HL-60 (cell line): Measurements from ENCODE around the gene LARP6.
"Not testable (repeated sequence)": the region's sequence is repeated elsewhere in the genome, so short reads cannot be mapped to it uniquely, and the experiment has no call there.

Experiments used
- DNase-seq, 2 experiments: peaks; one replicate each; pipeline ENCODE4 v3.0.0-alpha.2; 2010 to 2020; ENCODE audit warnings: low read depth in 1 of 2, low spot score in 1 of 2
- H3K27ac ChIP-seq: fragments of 250-450 bp; sonication (Bioruptor Pico); replicated peaks from 2 replicates; pipeline ENCODE4 v1.5.1; 2020; ENCODE audit warnings: mild to moderate bottlenecking, moderate library complexity
- H3K27me3 ChIP-seq: fragments of 250-450 bp; sonication (Bioruptor Pico); 2 replicates; pipeline ENCODE4 v1.5.1; 2021; ENCODE audit warnings: mild to moderate bottlenecking, moderate library complexity; ENCODE audit not compliant: insufficient read depth, poor library complexity, severe bottlenecking
- H3K4me3 ChIP-seq: replicated peaks from 2 replicates; pipeline ENCODE4 v1.5.1; 2011; ENCODE audit warnings: mild to moderate bottlenecking, control low read depth, low read length; ENCODE audit not compliant: insufficient read depth
- GABPA ChIP-seq: IDR thresholded peaks from 2 replicates; pipeline ENCODE4 v1.6.1; 2012; ENCODE audit warnings: low read depth
- POLR2AphosphoS5 ChIP-seq: IDR thresholded peaks from 2 replicates; pipeline ENCODE4 v1.6.1; 2012; ENCODE audit warnings: low read depth
- SPI1 ChIP-seq: IDR thresholded peaks from 2 replicates; pipeline ENCODE4 v1.6.1; 2012; ENCODE audit warnings: low read depth, mild to moderate bottlenecking, borderline replicate concordance
- TF ChIP-seq, protein P1 (sequence below): IDR thresholded peaks from 2 replicates; pipeline ENCODE4 v1.6.1; 2012; ENCODE audit warnings: low read depth; ENCODE audit not compliant: insufficient replicate concordance
- TF ChIP-seq, protein P2 (sequence below): IDR thresholded peaks from one replicate; pipeline ENCODE4 v1.5.1; 2011; ENCODE audit warnings: low read length, control low read depth, inconsistent platforms; ENCODE audit not compliant: insufficient read depth

LARP6 gene

DNA sequence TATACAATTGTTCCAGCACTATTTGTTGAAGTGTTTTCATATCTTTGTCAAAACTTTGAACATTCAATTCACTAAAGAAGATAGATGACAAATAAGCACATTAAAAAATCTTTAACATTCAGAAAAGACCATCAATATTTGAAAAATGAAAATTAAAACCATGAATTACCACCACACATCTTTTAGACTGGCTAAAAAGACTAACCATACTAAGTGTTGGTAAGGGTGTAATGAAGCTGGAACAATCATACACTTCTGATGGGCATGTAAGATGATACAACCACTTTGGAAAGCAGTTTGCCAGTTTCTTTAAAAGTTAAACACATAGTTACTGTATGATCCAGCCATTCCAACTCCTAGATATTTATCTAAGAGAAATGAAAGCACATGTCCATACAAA is 33.7 kb downstream of the LARP6 start:
- H3K4me3 ChIP-seq = no peak overlapping the region
- H3K27me3 ChIP-seq = no peaks in the 10 kb centered on the region
- no peak for DNase-seq
- H3K27ac ChIP-seq = no peak overlapping the region
- TF ChIP-seq SPI1 (no peak), POLR2AphosphoS5 (no peak), GABPA (no peak)
- TF ChIP-seq, protein P1, sequence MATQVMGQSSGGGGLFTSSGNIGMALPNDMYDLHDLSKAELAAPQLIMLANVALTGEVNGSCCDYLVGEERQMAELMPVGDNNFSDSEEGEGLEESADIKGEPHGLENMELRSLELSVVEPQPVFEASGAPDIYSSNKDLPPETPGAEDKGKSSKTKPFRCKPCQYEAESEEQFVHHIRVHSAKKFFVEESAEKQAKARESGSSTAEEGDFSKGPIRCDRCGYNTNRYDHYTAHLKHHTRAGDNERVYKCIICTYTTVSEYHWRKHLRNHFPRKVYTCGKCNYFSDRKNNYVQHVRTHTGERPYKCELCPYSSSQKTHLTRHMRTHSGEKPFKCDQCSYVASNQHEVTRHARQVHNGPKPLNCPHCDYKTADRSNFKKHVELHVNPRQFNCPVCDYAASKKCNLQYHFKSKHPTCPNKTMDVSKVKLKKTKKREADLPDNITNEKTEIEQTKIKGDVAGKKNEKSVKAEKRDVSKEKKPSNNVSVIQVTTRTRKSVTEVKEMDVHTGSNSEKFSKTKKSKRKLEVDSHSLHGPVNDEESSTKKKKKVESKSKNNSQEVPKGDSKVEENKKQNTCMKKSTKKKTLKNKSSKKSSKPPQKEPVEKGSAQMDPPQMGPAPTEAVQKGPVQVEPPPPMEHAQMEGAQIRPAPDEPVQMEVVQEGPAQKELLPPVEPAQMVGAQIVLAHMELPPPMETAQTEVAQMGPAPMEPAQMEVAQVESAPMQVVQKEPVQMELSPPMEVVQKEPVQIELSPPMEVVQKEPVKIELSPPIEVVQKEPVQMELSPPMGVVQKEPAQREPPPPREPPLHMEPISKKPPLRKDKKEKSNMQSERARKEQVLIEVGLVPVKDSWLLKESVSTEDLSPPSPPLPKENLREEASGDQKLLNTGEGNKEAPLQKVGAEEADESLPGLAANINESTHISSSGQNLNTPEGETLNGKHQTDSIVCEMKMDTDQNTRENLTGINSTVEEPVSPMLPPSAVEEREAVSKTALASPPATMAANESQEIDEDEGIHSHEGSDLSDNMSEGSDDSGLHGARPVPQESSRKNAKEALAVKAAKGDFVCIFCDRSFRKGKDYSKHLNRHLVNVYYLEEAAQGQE = no peak
- TF ChIP-seq, protein P2, sequence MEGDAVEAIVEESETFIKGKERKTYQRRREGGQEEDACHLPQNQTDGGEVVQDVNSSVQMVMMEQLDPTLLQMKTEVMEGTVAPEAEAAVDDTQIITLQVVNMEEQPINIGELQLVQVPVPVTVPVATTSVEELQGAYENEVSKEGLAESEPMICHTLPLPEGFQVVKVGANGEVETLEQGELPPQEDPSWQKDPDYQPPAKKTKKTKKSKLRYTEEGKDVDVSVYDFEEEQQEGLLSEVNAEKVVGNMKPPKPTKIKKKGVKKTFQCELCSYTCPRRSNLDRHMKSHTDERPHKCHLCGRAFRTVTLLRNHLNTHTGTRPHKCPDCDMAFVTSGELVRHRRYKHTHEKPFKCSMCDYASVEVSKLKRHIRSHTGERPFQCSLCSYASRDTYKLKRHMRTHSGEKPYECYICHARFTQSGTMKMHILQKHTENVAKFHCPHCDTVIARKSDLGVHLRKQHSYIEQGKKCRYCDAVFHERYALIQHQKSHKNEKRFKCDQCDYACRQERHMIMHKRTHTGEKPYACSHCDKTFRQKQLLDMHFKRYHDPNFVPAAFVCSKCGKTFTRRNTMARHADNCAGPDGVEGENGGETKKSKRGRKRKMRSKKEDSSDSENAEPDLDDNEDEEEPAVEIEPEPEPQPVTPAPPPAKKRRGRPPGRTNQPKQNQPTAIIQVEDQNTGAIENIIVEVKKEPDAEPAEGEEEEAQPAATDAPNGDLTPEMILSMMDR = no peak

DNA sequence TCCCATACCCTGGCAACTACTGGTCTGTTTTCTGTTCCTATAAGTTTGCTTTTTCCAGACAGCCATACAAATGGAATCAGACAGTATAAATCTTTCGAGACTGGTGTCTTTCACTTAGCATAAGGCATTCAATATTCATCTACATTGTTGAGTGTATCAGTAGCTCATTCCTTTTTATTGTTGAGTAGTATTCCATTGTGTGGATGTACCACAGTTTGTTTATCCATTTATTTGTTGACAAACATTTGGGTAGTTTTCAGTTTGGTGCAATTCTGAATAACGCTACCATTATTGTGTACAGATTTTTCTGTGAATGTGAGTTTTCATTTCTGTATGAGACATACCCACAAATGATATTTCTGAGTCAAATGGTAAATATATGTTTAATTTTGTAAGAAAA is 35.4 kb downstream of the LARP6 start:
- DNase-seq = no peak
- Histone ChIP-seq H3K4me3 (no peak overlapping the region), H3K27ac (no peak overlapping the region), H3K27me3 (no peaks in the 10 kb centered on the region)
- TF ChIP-seq, protein P1 = no peak
- no peak for TF ChIP-seq POLR2AphosphoS5
- TF ChIP-seq SPI1 = no peak
- TF ChIP-seq, protein P2 = no peak
- no peak for TF ChIP-seq GABPA

DNA sequence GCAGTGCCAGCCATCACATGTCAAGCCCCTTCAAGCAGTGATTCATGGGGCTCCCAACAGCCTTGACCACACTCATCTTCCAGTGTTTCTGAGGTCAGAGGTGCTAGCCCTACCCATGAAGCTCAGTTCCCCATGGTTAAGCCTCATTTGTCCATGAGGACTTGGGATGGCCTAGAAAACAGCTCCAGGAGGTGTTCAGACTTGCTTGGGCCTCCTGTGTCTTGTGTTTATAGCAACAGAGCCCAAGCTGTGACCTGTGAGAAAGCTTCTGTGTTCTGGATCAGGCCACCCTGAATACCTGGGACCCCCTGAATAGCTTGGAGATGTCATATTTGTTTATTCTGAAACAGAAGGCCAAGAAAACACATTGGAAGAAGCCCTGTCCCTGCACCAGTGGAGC is 36.7 kb downstream of the LARP6 start:
- Histone ChIP-seq H3K4me3 (no peak overlapping the region), H3K27me3 (no peaks in the 10 kb centered on the region), H3K27ac (peak overlapping the region; percentile 51)
- TF ChIP-seq, protein P1 = no peak
- TF ChIP-seq GABPA = no peak
- peak in 1 of 2 experiments; percentile 9 for DNase-seq

DNA sequence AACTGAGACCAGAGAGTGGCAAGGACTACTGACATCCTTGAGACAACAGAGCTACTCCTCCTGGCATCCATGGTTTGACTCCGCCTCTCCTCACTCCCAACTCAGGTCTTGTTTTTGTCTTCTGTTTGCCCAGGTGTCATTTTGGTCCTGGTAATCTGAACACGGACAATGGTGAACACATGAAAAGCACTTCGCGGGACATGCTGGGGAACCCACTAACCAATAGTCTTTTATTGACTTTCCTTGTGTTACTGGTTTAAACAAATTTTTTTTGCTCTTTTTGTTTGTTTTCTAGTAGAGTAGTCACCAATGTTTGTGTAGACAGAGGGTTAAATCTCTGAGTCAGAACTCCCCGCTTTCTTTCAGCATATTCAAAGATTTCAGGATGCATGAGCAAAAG is 38.4 kb downstream of the LARP6 start:
- H3K4me3 ChIP-seq = no peak overlapping the region
- DNase-seq = no peak
- no peaks in the 10 kb centered on the region for H3K27me3 ChIP-seq
- TF ChIP-seq POLR2AphosphoS5 (no peak), SPI1 (no peak), GABPA (no peak)
- TF ChIP-seq, protein P2 = no peak
- TF ChIP-seq, protein P1 = no peak
- no peak overlapping the region for H3K27ac ChIP-seq

DNA sequence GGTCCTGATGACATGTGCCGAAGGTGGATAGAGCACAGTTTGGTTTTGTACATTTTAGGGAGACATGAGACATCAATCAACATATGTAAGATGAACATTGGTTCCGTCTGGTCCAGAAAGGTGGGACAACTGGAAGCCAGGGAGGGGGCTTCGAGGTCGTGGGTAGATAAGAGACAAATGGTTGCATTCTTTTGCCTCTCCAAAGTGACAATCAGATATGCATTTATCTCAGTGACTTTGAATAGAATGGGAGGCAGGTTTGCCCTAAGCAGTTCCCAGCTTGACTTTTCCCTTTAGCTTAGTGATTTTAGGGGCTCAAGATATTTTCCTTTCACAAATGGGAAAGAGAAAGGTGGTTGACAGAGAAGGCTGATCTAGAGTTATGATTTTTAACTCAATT is 38.9 kb downstream of the LARP6 start:
- H3K27ac ChIP-seq, H3K27me3 ChIP-seq, DNase-seq, H3K4me3 ChIP-seq: not testable (repeated sequence)
